Left kidney (tissue), 2 donors: Measurements from ENCODE around the gene GPR173. TPM values are rescaled to one million over a fixed set of nuclear protein-coding genes. Genes with fewer than 3 reads are reported as not detected.

Experiments used
- DNase-seq: peaks from one replicate; pipeline ENCODE4 v3.0.0-alpha.2; 2013
- polyA plus RNA-seq: library from polyadenylated mRNA; unstranded; fragments of 120-200 nt; gene quantifications from one replicate; pipeline ENCODE4 v1.2.1, GENCODE V29; 2013; ENCODE audit not compliant: insufficient read length

Gene GPR173
- polyA plus RNA-seq, 1 donor: 26.3 TPM

GRCh38 chrX:53088136-53088974 is 39.8 kb downstream of the GPR173 start:
- DNase-seq: peak; percentile 66

GRCh38 chrX:53089224-53089842 is 40.7 kb downstream of the GPR173 start:
- DNase-seq: no peak

- DNase-seq: no peak
These were observed 41.3 kb downstream of the GPR173 start for GRCh38 chrX:53089925-53090324.

- DNase-seq: no peak
These were observed 42.8 kb downstream of the GPR173 start for GRCh38 chrX:53091354-53091753.

GRCh38 chrX:53093177-53093655 is 44.6 kb downstream of the GPR173 start:
- DNase-seq: no peak

- DNase-seq: peak; percentile 93
These were observed 45.4 kb downstream of the GPR173 start, which contains the start of gene KANTR for GRCh38 chrX:53093748-53094581. KANTR (plus strand) TSS chrX:53094142; CDS start chrX:53124273, 30,131 bp downstream.

GRCh38 chrX:53094582-53094905 is 46.0 kb downstream of the GPR173 start:
- DNase-seq: no peak

GRCh38 chrX:53095796-53096195 is 47.2 kb downstream of the GPR173 start:
- no peak for DNase-seq

- no peak for DNase-seq
These were observed 66.4 kb downstream of the GPR173 start for GRCh38 chrX:53114864-53115549.

GRCh38 chrX:53115550-53115874 is 66.9 kb downstream of the GPR173 start:
- no peak for DNase-seq

GRCh38 chrX:53116101-53116500 is 67.5 kb downstream of the GPR173 start:
- DNase-seq: peak; percentile 1

- no peak for DNase-seq
These were observed 73.4 kb downstream of the GPR173 start for GRCh38 chrX:53122013-53122412.

- no peak for DNase-seq
These were observed 76.9 kb downstream of the GPR173 start for GRCh38 chrX:53125506-53125905.

GRCh38 chrX:53126377-53126776 is 77.8 kb downstream of the GPR173 start:
- DNase-seq: no peak

- DNase-seq: no peak
These were observed 79.6 kb downstream of the GPR173 start for GRCh38 chrX:53128097-53128749.

Other genes starting within 250 kb of the GPR173 start
- gene XAGE5, start 237.5 kb upstream of the GPR173 start, polyA plus RNA-seq: not detected
- gene XAGE3, start 180.7 kb upstream of the GPR173 start, polyA plus RNA-seq: not detected
- 20.0 TPM for gene FAM156B, start 151.5 kb upstream of the GPR173 start, polyA plus RNA-seq
- 36.2 TPM for gene FAM156A, start 90.3 kb upstream of the GPR173 start, polyA plus RNA-seq
- gene TSPYL2, start 33.6 kb downstream of the GPR173 start, polyA plus RNA-seq: 41.7 TPM
- gene KANTR, start 45.4 kb downstream of the GPR173 start, polyA plus RNA-seq: 25.0 TPM
- gene KDM5C, start 176.4 kb downstream of the GPR173 start, polyA plus RNA-seq: 79.6 TPM
- 17.2 TPM for gene IQSEC2, start 232.8 kb downstream of the GPR173 start, polyA plus RNA-seq